GM12874 (cell line): ENCODE measurements around the gene YIPF1.
A peak's percentile ranks its signal among the peaks of the same experiment; 100 is the strongest.

Experiments used
- CTCF ChIP-seq: IDR thresholded peaks from 2 replicates; pipeline ENCODE4 v1.5.1; 2011; ENCODE audit warnings: low read depth, mild to moderate bottlenecking, control low read depth, low read length, moderate library complexity; ENCODE audit not compliant: insufficient read depth

YIPF1 gene

DNA sequence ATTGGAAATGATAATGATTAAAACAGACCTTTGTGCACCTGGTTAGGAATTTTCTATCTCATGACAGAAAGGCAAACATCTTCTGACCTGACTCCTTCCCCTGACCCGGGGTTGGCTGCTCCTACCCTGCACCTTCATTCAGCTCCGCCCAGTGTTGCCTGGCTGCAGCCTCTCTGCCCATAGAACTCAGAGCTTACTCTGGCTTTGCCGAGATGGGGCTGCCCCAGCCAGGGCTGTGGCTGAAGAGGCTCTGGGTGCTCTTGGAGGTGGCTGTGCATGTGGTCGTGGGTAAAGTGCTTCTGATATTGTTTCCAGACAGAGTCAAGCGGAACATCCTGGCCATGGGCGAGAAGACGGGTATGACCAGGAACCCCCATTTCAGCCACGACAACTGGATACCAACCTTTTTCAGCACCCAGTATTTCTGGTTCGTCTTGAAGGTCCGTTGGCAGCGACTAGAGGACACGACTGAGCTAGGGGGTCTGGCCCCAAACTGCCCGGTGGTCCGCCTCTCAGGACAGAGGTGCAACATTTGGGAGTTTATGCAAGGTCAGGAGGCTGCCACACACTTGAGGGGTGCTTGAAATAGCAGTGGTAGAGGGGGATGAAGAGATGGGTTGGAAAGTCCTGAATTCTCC is 4.5 kb upstream of the YIPF1 start, which contains the start of gene DIO1:
Gene DIO1, plus strand, starts transcription at position 189 of the 638 bp plus-strand sequence. Its CDS starts 24 bp downstream, at position 213.
- no peak for TF ChIP-seq CTCF

GRCh38 chr1:53892911-53893310 is 3.3 kb upstream of the YIPF1 start:
- TF ChIP-seq CTCF = no peak

GRCh38 chr1:53891678-53892077 is 2.1 kb upstream of the YIPF1 start:
- TF ChIP-seq CTCF = no peak

DNA sequence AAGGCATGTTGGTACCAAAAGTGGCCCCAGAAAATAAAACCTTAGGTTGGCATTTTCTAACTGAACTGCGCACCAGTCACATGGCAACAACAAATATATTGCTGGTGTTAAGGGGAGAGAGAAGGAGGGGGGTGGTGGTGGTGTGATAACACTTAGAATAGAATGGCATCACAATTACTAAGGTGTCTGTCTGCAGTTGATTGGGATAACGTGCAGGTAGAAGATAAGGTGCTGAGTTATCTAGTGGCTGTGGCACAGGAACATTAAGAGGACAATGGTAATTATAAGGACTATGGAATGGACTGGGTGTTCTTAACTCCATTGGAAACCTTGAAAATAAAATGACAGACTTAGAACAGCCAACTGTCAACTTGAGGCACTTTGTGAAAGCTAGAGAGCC is 1.4 kb upstream of the YIPF1 start:
- no peak for TF ChIP-seq CTCF

DNA sequence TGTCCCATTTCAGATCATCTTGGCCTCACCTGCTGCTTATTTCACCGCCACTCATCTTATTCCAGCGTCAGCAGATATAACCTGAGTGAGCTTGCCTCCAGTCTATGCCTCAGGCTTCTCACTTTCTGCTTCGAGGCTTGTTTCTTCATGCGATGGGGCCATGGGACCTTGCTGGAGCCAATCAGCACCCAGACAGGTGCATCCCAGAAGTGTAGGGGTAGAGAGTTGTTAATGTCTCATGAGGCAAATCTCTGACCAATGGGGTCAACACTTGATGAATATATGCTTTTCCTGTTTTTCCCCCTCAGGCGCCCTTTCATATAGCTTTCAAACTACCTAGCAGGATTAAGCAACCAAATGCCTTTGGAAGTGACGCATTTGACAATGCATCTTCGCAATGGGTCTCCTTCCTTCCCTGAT is 935 bp upstream of the YIPF1 start:
- TF ChIP-seq CTCF = no peak

- no peak for TF ChIP-seq CTCF
These were observed 916 bp downstream of the YIPF1 start for GRCh38 chr1:53888681-53889080.

GRCh38 chr1:53878492-53879105 is 11.0 kb downstream of the YIPF1 start:
- TF ChIP-seq CTCF = peak; percentile 45
